ENCODE data around the gene ZNF513. TPM values are rescaled to one million over a fixed set of nuclear protein-coding genes. Genes with fewer than 3 reads are reported as not detected.
A peak's percentile ranks its signal among the peaks of the same experiment; 100 is the strongest.

The ZNF513 gene
- total and polyA plus RNA-seq, 2 donors from 2014 or later: 18.8 to 23.6 TPM

DNA sequence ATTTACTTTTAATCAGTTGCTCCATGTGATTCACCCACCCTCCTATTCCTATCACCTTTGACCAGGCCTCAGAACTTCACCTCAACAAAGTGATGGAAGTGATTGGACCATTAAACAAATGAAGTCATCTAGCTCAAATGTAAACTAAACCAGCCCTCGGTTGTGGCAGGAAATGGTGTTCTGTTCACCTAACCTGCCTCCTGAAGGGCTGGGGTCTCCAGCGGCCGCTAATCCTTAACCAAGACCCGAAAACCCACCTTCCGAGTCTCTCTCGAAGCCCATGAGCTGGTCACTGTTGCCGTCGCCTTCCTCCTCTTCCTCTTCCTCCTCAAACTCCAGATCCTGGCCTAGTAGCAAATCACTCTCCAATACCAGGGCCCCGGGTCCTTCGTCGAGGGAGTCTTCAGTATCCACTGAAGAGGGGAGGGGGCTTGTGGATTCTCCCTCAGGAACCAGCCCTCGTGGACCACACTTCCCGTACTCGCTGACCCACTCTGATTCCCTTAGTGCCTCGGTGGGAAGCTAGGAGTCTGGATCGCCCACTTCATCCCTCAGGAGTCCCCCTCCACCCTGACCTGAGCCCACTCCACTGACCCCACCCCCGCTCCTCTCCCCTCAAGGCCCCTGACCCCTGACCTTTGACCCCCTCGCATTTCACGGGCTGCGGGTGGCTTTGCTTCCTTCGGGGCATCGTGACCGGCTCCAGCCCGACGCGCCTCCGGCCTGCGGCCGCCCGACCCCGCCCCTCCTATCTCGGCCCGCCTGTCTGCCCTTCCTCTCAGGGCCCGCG lies 503 bp downstream of the ZNF513 start:
- H3K9ac ChIP-seq (ENCODE audit: low read length in 3 of 3): peak overlapping the region; percentile 81 to 96 (median 85)
- FAIRE-seq: no peak
- H3K27me3 ChIP-seq (ENCODE audit: control insufficient read depth, insufficient read depth, low read length): no peaks in the 10 kb centered on the region
- H3K27ac ChIP-seq (ENCODE audit: low read depth in 2 of 2, low read length in 2 of 2): peak overlapping the region; percentile 78 to 88
- intact Hi-C loops (cut with DNase I): no loop called here
- peak in 4 of 5 donors; percentile 35 to 93 (median 82) for DNase-seq
- H3K4me3 ChIP-seq (ENCODE audit: low read length in 3 of 3): peak overlapping the region; percentile 83 to 88 (median 85)
- TF ChIP-seq, protein P1, sequence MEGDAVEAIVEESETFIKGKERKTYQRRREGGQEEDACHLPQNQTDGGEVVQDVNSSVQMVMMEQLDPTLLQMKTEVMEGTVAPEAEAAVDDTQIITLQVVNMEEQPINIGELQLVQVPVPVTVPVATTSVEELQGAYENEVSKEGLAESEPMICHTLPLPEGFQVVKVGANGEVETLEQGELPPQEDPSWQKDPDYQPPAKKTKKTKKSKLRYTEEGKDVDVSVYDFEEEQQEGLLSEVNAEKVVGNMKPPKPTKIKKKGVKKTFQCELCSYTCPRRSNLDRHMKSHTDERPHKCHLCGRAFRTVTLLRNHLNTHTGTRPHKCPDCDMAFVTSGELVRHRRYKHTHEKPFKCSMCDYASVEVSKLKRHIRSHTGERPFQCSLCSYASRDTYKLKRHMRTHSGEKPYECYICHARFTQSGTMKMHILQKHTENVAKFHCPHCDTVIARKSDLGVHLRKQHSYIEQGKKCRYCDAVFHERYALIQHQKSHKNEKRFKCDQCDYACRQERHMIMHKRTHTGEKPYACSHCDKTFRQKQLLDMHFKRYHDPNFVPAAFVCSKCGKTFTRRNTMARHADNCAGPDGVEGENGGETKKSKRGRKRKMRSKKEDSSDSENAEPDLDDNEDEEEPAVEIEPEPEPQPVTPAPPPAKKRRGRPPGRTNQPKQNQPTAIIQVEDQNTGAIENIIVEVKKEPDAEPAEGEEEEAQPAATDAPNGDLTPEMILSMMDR (IDR thresholded peaks at IDR 0.05; ENCODE audit: borderline replicate concordance, extremely low read depth, insufficient read depth): no peak
- no peaks in the 10 kb centered on the region for H3K9me3 ChIP-seq (ENCODE audit: control insufficient read depth in 2 of 3, insufficient read depth in 1 of 3, low read length in 3 of 3)
- peaks cover 3 to 15% (median 14%) of the 10 kb centered on the region in 3 donors for H3K4me1 ChIP-seq (ENCODE audit: control insufficient read depth in 2 of 3, insufficient read depth in 2 of 3, low read depth in 1 of 3, low read length in 3 of 3)
- H3K36me3 ChIP-seq (ENCODE audit: control insufficient read depth in 2 of 3, insufficient read depth in 3 of 3, low read length in 3 of 3): peaks cover 4 to 40% (median 32%) of the 10 kb centered on the region in 3 donors

DNA sequence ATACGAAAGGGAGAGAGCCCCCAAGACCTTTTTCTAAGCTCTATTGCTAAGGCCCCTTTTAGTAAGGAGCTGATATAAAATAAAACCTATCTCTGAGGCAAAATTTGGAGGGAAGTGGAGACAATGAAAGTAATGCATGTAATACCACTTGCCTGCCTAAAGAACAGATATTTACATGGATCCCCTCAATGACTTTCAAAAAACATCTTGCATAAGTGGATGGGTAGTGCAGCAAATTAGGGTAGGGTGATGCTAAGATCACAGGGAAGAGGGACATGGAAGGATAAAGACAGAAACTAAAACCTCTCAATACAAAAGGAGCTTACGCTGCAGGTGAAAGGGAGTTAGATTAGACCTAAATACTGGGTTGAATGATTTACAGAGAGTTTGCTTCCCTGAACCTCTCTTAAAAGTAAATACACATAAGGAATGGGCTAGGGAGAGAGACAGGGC lies 1.1 kb downstream of the ZNF513 start:
- Histone ChIP-seq H3K4me3 (ENCODE audit: low read length in 3 of 3) (peak overlapping the region; percentile 83 to 88 (median 85)), H3K36me3 (ENCODE audit: control insufficient read depth in 2 of 3, insufficient read depth in 3 of 3, low read length in 3 of 3) (peaks cover 4 to 46% (median 34%) of the 10 kb centered on the region in 3 donors), H3K27me3 (ENCODE audit: control insufficient read depth, insufficient read depth, low read length) (no peaks in the 10 kb centered on the region), H3K9ac (ENCODE audit: low read length in 3 of 3) (peak overlapping the region; percentile 81 to 96 (median 85)), H3K9me3 (ENCODE audit: control insufficient read depth in 2 of 3, insufficient read depth in 1 of 3, low read length in 3 of 3) (no peaks in the 10 kb centered on the region), H3K4me1 (ENCODE audit: control insufficient read depth in 2 of 3, insufficient read depth in 2 of 3, low read depth in 1 of 3, low read length in 3 of 3) (peaks cover 3 to 15% (median 14%) of the 10 kb centered on the region in 3 donors), H3K27ac (ENCODE audit: low read depth in 2 of 2, low read length in 2 of 2) (peak overlapping the region; percentile 47 to 78)
- intact Hi-C loops (cut with DNase I): no loop called here
- TF ChIP-seq, protein P1 (IDR thresholded peaks at IDR 0.05; ENCODE audit: borderline replicate concordance, extremely low read depth, insufficient read depth): no peak
- FAIRE-seq (no peak), DNase-seq (peak in 1 of 5 donors; percentile 65)

DNA sequence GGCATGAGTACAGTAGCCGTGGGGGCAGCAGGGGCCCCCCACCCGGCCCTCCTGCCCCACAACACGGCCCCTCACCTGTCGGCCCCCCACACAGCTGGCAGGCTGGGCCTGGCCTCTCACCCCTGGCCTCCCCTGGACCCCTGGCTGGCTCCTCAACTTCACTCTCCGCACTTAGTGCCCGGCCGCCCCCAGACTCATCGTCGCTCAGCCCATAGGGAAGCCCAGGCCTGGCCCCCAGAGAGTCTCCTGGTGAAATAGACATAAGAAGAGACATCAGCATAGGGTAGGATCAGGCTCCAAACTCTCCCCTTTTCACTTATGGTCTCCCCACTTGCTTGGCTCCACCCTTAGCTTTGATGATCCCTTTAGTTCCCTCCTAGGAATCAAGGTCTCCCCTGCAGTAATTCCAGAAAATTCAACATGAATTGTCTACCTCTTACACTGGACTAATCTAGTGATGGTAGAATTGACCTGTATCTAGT lies 1.7 kb downstream of the ZNF513 start:
- FAIRE-seq (no peak), DNase-seq (no peak)
- Histone ChIP-seq H3K27ac (ENCODE audit: low read depth in 2 of 2, low read length in 2 of 2) (no peak overlapping the region), H3K9ac (ENCODE audit: low read length in 3 of 3) (peak overlapping the region in 1 of 3 donors; percentile 96), H3K27me3 (ENCODE audit: control insufficient read depth, insufficient read depth, low read length) (no peaks in the 10 kb centered on the region), H3K36me3 (ENCODE audit: control insufficient read depth in 2 of 3, insufficient read depth in 3 of 3, low read length in 3 of 3) (peaks cover 3 to 50% (median 34%) of the 10 kb centered on the region in 3 donors), H3K9me3 (ENCODE audit: control insufficient read depth in 2 of 3, insufficient read depth in 1 of 3, low read length in 3 of 3) (no peaks in the 10 kb centered on the region), H3K4me3 (ENCODE audit: low read length in 3 of 3) (peak overlapping the region in 1 of 3 donors; percentile 85), H3K4me1 (ENCODE audit: control insufficient read depth in 2 of 3, insufficient read depth in 2 of 3, low read depth in 1 of 3, low read length in 3 of 3) (peaks cover 3 to 15% (median 14%) of the 10 kb centered on the region in 3 donors)
- intact Hi-C loops (cut with DNase I): no loop called here
- TF ChIP-seq, protein P1 (IDR thresholded peaks at IDR 0.05; ENCODE audit: borderline replicate concordance, extremely low read depth, insufficient read depth): no peak

Data from kidney (tissue), 14 donors.